Raji (cell line): ENCODE measurements around the gene TNFRSF9.

Experiments used
- POLR2A ChIP-seq: IDR thresholded peaks from 2 replicates; pipeline ENCODE4 v1.6.1; 2011; ENCODE audit warnings: low read depth, low read length, control low read depth; ENCODE audit not compliant: insufficient read depth

The TNFRSF9 gene

GRCh38 chr1:7940745-7941436 lies at the start of gene TNFRSF9:
TNFRSF9 (minus strand) TSS chr1:7940839; CDS start chr1:7939994, 845 bp downstream.
- TF ChIP-seq POLR2A, result no peak

- TF ChIP-seq POLR2A, result no peak
These were observed 49.3 kb upstream of the TNFRSF9 start for GRCh38 chr1:7989762-7990428.

DNA sequence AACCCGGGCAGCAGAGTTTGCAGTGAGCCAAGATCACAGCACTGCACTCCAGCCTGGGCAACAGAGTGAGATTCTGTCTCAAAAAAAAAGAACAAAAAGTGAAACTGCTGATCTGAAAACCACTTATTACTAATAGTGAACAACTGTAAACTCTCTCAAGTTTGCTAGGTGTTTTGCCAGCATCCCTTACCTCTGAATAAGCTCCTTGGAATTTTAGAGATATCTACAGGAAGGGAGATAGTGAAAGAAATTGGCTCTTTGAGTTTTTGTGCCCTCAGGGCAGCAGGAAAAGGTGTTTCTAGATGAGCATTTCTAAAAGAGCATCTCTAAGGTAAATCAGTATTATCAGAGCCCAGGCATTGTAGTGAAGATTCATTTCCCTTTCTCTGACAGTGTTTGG lies 47.9 kb upstream of the TNFRSF9 start:
- no peak for TF ChIP-seq POLR2A

GRCh38 chr1:7987528-7987927 lies 46.9 kb upstream of the TNFRSF9 start:
- no peak for TF ChIP-seq POLR2A

DNA sequence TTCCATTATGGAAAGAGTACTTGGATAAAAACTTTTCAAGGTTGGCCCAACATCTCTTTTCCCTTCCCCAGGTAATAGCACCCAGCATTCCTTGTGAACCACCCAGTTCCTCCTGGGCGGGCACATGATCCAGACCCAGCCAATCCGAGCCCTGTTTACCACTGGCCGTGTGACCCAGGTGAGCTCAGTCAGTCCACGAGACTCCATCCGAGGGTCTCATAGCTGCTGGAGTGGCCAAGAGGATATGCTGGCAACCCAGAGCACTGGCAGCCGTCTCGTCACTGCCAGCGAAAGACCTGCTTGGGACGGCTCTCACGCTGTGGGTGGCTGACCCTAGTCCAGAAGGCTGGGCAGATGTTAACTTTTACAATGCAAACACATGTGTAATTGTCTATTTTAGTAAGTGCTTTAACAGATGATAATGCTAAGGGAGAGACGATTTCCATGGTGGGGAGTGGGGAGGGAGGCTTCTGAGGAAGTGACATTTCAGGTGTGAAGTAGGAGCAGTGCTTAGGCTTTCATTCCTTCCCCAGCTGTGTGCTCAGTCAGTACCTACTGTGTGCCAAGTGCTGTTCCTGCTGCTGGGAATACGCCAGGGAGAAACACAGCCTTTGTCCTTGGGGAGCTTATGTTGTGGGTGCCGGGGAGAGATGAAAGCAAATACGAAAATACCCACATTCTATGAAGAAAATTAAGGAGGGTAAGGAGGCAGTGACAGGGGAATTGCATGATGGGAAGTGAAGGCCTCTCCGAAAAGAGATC lies 45.4 kb upstream of the TNFRSF9 start:
- no peak for TF ChIP-seq POLR2A

DNA sequence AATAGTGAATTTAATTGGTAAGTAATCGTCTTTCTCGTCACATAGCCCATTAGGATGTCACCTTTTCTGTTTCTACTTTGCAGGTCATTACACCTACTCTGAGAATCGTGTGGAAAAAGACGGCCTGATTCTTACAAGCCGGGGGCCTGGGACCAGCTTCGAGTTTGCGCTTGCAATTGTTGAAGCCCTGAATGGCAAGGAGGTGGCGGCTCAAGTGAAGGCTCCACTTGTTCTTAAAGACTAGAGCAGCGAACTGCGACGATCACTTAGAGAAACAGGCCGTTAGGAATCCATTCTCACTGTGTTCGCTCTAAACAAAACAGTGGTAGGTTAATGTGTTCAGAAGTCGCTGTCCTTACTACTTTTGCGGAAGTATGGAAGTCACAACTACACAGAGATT lies 44.2 kb upstream of the TNFRSF9 start:
- TF ChIP-seq POLR2A, result no peak

DNA sequence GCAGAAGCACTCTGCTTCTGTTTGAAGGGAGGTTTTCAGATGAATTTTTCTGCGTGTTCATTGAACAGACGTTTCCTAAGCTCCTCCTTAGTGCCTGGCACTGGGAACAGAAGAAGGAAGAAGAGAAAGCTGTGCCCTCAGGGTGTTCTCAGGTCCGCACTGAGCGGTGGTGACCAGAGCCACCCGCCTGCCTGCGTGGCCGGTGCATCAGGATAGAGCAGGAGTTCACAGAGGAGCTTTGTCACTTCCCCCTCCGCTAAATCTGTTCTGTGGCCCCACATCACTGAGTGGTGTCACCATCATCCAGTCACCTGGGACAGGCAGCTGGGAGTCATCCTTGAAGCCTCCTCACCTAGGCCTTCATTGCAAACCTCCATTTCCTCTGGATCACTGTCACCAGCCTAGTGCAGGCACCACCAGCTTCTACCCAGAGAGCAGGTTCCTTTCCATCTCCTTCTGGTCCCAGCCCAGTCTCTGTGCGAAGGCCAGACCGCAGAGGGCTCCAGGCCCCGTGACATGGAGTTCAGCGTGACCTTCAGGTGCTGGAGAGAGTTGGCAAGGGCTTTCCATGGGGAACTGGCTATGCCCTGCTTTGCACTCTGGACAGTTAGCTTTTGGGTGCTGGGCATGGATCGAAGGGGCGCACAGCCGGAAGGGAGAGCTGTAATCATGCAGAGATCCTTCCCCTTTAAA lies 42.6 kb upstream of the TNFRSF9 start:
- no peak for TF ChIP-seq POLR2A

GRCh38 chr1:7980984-7981383 lies 40.3 kb upstream of the TNFRSF9 start:
- no peak for TF ChIP-seq POLR2A

GRCh38 chr1:7975212-7975865 lies 34.7 kb upstream of the TNFRSF9 start:
- TF ChIP-seq POLR2A, result no peak

DNA sequence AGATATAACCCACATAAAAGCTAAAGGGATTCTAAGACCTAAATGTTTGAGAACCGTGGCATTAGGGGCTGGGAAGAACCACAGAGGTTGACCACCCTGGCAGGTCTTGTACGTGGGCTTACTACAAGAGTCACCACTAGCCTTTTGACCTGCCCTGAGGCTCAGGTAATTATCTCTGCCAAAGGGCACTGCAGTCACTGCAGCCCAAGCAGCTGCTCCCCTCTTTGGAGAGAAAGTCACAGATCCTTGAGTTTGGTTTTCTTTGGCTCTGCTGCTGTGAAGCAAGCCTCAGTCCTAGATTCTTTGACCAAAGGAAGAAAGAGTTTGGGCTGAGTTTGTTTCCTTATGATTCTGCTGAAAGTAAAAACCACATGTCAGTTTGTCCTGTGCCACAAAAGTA lies 32.4 kb upstream of the TNFRSF9 start:
- no peak for TF ChIP-seq POLR2A

GRCh38 chr1:7972285-7972684 lies 31.6 kb upstream of the TNFRSF9 start:
- no peak for TF ChIP-seq POLR2A

- no peak for TF ChIP-seq POLR2A
These were observed 30.4 kb upstream of the TNFRSF9 start for GRCh38 chr1:7971024-7971423.

- no peak for TF ChIP-seq POLR2A
These were observed 29.6 kb upstream of the TNFRSF9 start for GRCh38 chr1:7970246-7970645.

DNA sequence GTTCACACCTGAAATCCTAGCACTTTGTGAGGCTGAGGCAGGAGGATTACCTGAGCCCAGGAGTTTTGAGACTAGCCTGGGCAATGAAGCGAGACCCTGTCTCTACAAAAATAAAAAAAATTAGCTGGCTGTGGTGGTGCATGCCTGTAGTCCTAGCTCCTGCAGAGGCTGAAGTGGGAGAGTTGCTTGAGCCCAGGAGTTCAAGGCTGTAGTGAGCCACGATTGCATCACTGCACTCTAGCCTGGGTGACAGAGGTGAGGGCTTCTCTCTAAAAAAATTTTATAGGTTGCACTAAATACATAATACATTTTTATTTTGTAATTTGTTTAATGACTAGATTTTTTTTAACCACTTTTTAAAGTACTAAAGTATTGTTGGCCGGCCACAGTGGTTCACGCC lies 27.0 kb upstream of the TNFRSF9 start:
- TF ChIP-seq POLR2A, result no peak

DNA sequence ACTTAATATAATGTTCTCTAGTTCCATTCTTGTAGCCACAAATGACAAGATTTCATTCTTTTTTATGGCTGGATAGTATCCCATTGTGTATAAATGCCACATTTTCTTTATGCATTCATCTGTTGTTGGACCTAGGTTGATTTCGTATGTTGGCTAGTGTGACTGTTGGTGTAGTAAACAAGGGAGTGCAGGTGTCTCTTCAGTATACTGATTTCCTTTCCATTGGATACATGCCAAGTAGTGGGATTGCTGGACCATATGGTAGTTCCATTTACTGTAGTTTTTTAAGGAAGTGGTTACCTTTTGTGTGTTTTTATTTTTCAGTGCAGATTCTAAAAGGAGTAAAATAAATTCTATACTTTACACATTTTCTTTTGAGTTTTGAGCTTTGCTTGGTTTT lies 26.6 kb upstream of the TNFRSF9 start:
- no peak for TF ChIP-seq POLR2A
